Muscle of arm (tissue), 14 donors: ENCODE results near the gene MTHFD1. TPM values are rescaled to one million over a fixed set of nuclear protein-coding genes. Genes with fewer than 3 reads are reported as not detected.
"Not testable (repeated sequence)": the region's sequence is repeated elsewhere in the genome, so short reads cannot be mapped to it uniquely, and the experiment has no call there.

Source experiments
- DNase-seq: peaks from one replicate; pipeline ENCODE4 v3.0.0-alpha.2; 2013
- long read RNA-seq, 11 donors: transcript quantifications; one replicate each; lab custom pipeline, GENCODE V29; 2026
- polyA plus RNA-seq, 12 donors: library from polyadenylated mRNA; unstranded; fragments of 120-200 nt; gene quantifications; one replicate each; pipeline ENCODE4 v1.2.1, GENCODE V29; 2013; ENCODE audit not compliant: insufficient read length in 12 of 12

MTHFD1 gene
- polyA plus RNA-seq, result 10 to 100 TPM in 11 of 12 donors, not detected in 1; 43.3 to 56.6 (median 48.7) TPM
- long read RNA-seq, donor 1, transcript MTHFD1-201 (28 exons, 3,136 nt), result major isoform, 5 of 15 reads
- long read RNA-seq, donor 1, partial matches to known transcripts, result 8 of 15 reads
- long read RNA-seq, donor 1, other reads (novel, unspliced or antisense), result 0 of 15 reads
- long read RNA-seq, donor 2, partial matches to known transcripts, result 0 of 6 reads
- long read RNA-seq, donor 2, other reads (novel, unspliced or antisense), result 0 of 6 reads
- long read RNA-seq, donor 3, partial matches to known transcripts, result 0 of 6 reads
- long read RNA-seq, donor 3, other reads (novel, unspliced or antisense), result 0 of 6 reads
- long read RNA-seq, donor 4, partial matches to known transcripts, result 0 of 2 reads
- long read RNA-seq, donor 4, other reads (novel, unspliced or antisense), result 0 of 2 reads
- long read RNA-seq, donor 5, transcript MTHFD1-201 (28 exons, 3,136 nt), result major isoform, 6 of 9 reads
- long read RNA-seq, donor 5, partial matches to known transcripts, result 0 of 9 reads
- long read RNA-seq, donor 5, other reads (novel, unspliced or antisense), result 0 of 9 reads
- long read RNA-seq, donor 6, partial matches to known transcripts, result 0 of 1 reads
- long read RNA-seq, donor 6, other reads (novel, unspliced or antisense), result 0 of 1 reads
- long read RNA-seq, donor 7, partial matches to known transcripts, result 0 of 2 reads
- long read RNA-seq, donor 7, other reads (novel, unspliced or antisense), result 0 of 2 reads
- long read RNA-seq, donor 8, transcript MTHFD1-201 (28 exons, 3,136 nt), result major isoform, 7 of 19 reads
- long read RNA-seq, donor 8, partial matches to known transcripts, result 9 of 19 reads
- long read RNA-seq, donor 8, other reads (novel, unspliced or antisense), result 0 of 19 reads
- long read RNA-seq, donor 9, partial matches to known transcripts, result 0 of 4 reads
- long read RNA-seq, donor 9, other reads (novel, unspliced or antisense), result 0 of 4 reads
- long read RNA-seq, donor 10, transcript MTHFD1-201 (28 exons, 3,136 nt), result major isoform, 6 of 18 reads
- long read RNA-seq, donor 10, partial matches to known transcripts, result 0 of 18 reads
- long read RNA-seq, donor 10, other reads (novel, unspliced or antisense), result 10 of 18 reads
- long read RNA-seq, donor 11, transcript MTHFD1-201 (28 exons, 3,136 nt), result major isoform, 6 of 10 reads
- long read RNA-seq, donor 11, partial matches to known transcripts, result 0 of 10 reads
- long read RNA-seq, donor 11, other reads (novel, unspliced or antisense), result 0 of 10 reads

DNA sequence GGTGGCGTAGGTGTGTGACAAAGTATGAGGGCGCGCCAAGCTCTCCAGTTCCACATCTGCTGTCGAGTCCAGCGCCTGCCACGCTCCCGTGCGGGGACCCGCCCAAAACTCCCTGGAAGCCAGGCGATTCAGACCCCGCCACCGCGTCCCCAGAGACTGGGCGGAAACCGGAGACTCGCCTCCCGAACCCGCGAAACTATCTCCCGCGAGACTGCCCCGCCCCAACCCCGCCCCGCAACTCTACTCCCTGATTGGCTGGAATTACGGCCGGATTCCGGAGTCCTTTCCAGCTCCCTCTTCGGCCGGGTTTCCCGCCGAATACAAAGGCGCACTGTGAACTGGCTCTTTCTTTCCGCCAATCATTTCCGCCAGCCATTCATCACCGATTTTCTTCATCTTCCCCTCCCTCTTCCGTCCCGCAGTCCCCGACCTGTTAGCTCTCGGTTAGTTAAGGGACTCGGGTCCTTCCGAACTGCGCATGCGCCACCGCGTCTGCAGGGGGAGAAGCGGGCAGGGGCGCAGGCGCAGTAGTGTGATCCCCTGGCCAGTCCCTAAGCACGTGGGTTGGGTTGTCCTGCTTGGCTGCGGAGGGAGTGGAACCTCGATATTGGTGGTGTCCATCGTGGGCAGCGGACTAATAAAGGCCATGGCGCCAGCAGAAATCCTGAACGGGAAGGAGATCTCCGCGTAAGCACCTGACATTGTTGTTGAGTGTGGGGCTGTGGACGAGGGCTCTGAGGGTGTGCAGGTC, at the start of gene MTHFD1:
Gene MTHFD1, plus strand, starts transcription at position 572 of the 751 bp plus-strand sequence. Its CDS starts 75 bp downstream, at position 647.
- DNase-seq, result peak; percentile 98

DNA sequence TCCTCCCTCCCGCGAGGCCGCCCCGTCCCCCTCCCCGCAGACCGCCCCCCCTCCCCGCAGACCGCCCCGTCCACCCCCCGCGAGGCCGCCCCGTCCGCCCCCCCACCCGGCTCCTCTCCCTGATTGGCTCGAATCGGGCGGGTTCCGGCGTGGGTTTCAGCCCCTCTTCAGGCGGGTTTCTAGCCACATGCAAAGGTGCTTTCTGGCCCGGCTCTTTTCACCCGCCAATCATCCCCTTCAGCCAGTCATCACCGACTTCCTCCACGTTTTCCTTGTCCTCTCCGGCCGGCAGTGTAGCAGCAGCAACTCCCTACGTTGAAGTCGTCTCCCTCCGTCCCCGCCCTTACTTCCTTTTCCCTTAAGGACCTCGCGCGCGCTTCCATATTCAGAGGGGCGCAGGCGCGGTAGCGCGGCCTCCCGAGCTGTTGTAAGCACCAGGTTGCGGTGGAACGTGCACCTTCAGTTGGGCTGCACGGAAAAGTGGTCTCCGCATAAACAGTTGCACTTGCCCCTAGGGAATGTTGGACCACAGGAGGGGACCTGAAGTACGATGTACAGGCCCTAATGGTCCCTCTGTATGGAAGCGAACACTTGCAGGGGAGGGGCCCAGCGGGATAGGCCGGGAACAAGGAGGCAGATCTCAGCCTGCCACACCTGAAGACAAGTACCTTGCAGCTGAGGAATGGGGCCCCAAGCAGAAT, 49.4 kb upstream of the MTHFD1 start:
- DNase-seq, result peak; percentile 94

DNA sequence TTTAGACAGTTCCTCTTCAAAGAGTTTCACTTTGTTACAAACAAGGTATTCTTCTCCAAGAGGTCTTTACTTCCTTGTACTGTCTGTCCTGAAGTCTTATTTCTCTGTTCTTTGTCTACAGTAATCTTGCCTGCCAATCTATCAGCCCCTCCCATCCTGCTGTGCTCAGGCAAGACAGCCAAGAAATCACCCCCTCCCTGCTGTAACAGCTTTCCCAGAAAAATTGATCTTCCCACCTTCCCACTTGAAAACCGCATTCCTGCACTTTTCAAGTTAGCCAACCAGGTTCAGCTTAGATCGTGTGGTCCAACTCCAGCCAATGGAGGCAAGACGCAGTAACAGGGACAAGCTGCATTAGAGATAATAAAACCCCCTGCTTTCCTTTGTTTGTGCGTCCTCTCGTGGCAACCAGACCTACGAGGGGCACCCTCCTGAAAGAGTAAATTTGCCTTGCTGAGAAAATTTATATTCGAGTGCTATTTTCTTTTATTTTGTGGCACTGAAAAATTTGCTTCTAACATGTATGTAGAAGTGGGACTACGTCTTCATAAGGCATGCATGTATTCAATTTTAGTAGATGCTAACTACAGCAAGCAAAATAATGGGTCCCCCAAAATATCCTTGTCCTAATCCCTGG, 47.5 kb upstream of the MTHFD1 start:
- no peak for DNase-seq

DNA sequence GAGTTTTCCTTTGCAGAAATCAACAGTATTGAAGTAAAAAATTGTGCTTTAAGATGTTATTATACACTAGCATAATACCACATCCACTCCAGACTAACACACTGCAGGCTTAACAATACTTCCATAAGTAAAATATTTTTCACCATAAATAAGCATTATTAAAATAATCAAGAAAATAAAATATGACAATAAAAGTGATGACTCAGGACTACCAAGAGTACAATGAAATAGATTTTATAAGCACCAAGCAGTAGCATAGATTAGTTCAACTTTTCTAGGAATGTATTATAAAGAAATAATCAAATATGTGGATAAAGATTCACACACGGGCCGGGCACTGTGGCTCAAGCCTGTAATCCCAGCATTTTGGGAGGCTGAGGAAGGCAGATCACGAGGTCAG, 40.4 kb upstream of the MTHFD1 start:
- DNase-seq, result no peak

DNA sequence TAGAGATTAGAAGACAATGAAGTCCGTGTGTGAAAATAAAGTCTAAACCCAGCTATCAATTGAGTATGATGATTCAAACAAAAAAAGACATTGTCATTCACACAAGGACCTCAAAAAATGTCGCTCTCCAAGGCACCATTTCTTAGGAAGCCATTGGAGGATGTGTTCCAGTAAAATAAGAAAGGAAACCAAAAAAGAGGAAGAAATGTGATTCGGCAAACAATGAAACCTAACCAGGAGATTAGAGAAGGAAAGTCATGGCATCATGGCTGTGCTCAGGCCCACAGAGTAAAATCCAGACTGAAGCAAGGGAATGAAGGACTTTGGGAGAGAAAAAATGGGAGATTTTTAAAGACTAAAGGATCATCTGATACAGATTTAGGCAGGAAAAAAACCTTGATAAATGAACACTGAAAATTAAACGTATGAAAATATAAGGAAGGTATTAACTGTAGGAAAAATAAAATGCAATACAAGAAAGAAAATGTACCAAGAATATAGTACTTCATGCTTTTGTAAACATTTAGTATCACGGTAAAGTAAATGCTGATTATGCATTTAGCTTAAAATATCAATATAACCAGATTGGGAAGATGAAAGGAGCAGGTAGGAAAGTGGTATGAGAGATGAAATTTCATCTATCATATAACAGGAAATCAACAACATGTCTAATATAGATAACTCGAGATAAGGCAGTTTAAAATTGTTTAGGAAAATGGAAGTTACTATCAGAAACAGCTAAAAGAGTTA, 38.2 kb upstream of the MTHFD1 start:
- DNase-seq, result no peak

DNA sequence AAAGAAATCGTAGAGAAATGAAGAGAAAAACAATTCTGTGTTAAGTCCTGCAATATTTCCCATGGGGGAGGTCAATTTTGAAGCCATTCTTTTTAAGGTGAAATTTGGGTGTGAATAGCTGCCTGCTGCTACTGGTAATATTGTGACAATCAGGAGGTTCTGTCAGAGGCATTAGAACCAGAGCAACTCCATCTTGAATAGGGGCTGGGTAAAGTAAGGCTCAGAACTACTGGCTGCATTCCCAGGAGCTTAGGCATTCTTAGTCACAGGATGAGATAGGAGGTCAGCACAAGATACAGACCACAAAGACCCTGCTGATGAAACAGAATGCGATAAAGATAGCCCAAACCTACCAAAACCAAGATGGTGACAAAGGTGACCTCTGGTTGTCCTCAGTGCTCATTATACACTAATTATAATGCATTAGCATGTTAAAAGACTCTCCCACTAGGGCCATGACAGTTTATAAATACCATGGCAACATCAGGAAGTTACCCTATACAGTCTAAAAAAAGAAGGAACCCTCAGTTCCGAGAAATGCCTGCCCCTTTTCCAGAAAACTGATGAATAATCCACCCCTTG, 24.8 kb upstream of the MTHFD1 start:
- DNase-seq, result no peak

DNA sequence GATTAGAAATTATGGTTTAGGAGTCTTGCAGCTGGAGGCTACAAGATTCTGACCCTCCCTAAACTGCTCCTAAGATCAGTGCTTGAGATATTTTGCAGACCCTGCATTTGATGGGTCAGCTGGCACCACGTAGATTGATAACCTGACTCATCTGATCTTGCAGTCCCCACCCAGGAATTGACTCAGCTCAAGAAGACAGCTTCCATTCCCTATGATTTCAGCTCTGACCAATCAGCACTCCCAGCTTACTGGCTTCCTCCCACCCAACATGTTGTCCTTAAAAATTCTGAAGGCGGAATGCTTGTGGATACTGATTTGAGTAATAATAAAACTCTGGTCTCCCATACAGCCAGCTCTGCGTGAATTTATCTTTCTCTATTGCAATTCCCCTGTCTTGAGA, 23.2 kb upstream of the MTHFD1 start:
- no peak for DNase-seq

DNA sequence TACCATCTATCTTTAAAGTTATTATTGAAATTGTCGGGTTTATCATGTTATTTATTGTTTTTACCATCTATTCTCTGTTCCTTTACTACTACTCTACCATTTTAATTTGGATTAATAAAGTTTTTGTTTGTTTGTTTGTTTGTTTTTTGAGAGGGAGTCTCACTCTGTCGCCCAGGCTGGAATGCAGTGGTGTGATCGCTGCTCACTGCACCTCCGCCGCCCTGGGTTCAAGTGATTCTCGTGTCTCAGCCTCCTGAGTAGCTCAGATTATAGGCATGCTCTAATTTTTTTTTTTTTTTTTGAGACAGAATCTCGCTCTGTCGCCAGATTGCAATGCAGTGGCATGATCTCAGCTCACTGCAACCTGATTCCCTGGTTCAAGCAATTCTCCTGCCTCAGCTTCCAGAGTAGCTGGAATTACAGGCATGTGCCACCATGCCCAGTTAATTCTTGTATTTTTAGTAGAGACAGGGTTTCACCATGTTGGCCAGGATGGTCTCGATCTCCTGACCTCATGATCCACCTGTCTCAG, 22.7 kb upstream of the MTHFD1 start:
- not testable (repeated sequence) for DNase-seq

DNA sequence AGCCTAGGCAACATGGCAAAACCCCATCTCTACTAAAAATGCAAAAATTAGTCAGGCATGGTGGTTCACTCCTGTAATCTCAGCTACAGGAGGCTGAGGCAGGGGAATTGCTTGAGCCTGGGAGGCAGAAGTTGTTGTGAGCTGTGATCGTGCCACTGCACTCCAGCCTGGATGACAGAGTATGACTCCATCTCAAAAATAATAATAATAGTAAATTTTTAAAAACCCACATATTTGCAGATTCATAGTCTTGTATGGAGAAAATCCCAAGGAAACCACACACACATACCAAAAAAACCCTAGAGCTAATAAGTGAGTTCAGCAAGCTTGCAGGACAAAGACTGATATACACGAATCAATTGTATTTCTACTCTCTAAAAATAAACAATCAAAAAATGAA, 19.0 kb upstream of the MTHFD1 start:
- no peak for DNase-seq

DNA sequence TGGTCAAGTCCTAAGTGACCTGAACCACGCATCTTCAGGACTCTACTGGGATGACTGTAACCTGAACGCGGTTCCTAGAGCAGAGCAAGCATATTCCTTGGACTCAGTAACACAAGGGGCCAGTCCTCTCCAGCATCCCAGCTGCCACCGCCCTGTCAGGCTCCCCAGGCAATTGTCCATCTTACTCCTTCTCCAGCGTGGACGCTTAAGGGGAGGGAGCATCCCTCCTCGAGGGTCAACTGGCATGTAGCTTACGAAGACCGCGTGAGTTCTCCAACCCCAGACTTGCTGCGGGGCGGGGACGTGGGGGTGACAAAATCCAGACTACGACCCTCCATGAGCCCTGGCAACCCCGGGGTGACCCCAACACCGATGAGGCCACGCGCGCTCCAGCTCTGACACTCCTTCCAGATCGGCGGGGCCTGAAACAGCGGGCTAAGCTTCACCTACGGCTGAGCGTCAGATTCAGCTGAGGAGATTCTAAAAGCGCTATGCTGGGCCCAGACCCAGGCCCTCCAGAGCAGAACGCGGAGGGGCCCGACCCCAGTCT, 846 bp upstream of the MTHFD1 start:
- DNase-seq, result peak; percentile 38

DNA sequence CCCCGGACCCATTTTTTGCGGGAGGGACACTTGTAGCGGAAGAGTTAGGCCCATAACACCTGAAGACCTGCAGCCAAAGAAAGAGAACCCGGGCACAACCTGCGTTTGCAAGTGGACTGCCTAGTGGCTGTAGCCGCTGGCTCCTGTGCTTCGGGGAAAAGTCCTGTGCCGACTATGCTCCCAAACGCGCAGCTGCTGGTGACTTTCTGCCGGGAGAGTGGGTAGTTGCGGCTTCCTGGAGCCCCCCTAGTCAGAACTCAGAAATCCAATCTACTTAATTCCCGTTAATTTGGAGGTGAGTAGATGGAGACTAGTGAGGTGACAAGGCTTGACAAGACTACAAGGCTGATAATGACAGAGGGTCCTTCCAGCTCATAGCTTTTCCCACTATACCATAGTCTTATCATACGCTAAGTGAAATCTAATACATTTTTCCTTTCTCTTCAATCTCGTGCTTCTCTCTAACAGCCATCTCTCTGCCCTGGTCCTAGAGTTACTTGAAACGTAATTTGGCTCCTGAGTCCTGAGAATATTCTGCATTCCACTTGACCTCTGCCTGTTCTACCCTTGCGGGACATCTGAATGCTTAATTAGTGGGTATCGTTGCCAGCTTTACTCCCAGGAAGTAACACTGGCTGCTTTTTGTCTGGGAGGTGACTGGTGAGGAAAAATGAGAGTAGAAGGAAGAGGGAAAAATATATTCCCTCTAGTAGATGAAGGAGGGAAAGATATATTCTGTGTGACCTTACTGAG, 556 bp downstream of the MTHFD1 start:
- DNase-seq, result peak; percentile 17

DNA sequence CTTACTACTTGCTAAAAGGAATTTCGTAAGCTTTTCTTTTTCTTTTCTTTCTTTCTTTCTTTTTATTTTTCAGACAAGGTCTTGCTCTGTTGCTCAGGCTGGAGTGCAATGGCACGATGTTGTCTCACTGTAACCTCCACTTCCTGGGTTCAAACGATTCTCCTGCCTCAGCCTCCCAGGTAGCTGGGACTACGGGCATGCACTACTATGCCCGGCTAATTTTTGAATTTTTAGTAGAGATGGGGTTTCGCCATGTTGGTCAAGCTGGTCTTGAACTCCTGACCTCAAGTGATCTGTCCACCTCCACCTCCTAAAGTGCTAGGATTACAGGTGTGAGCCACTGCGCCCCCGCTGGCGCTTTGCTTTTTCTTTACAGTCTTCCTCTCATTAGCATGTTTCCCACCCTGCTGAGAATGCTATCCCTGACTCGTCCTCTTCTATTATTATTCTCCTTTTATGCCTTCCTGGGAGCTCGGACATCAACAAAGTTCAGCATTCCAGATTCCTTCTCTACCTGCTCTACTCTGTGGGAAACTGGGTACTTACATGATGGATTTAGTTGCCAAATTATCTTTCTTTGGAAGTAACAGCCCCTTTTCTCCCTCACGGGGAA, 3.1 kb downstream of the MTHFD1 start:
- no peak for DNase-seq

DNA sequence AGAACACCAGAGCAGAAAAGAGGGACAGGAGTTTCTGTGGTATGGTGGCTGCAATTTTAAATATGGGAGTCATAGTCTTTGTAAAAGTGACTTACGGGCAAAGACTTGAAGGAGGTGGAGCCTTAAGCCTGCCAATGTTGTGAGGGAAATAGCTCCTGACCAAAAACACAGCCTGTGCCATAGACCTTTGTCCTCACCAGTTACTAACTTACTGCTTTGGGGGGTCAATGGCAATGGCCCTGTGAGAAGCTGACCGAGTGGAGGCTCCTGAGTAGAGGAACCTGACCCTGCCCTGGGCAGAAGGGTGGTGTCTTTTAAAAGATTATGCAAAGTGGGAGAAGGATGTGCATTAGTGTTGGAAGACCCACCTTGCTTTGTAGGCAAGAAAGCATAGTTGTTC, 3.8 kb downstream of the MTHFD1 start:
- DNase-seq, result no peak

DNA sequence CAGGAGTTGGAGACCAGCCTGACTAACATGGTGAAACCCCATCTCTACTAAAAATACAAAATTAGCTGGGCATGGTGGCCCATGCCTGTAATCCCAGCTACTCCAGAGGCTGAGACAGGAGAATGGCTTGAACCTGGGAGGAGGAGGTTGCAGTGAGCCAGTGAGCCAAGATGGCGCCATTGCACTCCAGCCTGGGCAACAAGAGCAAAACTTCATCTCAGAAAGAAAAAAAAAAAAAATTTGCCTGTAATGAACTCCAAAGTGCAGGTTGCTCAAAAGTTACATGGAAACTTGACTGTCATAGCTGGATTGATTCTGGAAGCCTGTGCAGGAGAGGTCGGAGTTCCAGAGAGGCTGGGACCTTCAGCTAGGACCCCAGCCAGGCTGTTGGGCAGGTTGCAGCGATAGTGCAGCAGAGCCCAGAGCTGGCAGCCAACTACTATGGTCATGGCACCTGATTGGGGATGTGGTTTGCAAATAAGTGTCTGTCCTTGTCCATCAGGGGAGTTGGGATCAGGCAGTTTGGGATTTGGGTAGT, 5.1 kb downstream of the MTHFD1 start:
- not testable (repeated sequence) for DNase-seq

DNA sequence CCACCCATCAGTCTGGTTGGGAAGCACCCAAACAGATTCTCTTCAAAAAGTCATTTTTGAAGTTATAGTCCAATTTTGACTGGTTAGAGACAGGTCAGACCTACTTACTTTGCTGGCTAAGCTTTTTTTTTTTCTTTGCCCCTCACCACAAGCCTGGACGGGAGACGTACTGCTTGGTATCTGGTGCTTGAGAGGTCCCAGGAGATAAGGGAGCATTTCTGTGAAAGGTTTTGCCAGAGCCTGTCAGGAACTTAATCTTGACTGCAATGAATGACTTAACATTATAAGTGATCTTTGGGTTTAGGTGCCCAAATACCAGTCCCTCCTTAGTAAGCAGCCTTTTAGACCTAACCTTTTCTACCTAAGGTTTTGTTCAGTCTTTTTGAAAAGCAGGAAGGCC, 6.3 kb downstream of the MTHFD1 start:
- no peak for DNase-seq

DNA sequence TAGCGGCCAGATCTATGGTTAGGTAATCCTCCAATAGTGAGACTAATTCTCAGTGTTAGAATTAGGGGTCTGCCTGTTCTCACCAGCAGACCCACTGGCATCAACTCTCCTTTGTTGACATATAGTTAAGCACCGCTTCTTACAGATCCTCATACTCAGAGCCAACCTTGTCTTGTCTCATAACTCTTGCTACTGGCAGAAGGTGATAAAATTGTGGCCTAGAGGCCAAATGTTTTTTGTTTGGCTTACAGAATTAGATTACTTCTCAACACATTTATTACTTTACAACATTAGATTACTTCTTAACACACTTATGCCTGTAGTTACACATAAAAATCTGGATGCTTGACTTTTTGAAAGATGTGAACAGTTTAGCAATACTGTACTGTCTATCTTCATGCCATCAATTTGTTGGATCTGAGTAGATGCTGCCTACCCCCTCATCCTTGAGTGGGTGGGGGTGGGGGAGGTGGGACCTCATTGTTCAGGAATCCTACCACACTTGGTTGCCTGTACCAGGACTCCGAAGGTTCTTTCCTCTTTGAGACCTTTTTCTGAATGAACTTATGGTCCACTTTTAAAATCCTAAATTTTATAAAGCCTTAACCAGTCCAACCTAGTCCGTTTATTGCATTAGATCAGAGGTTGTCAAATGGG, 7.0 kb downstream of the MTHFD1 start:
- DNase-seq, result no peak
